ENCODE results near the gene FRMD4B. TPM values are rescaled to one million over a fixed set of nuclear protein-coding genes. Genes with fewer than 3 reads are reported as not detected.

Gene FRMD4B
- polyA plus RNA-seq, 3 donors = 13.2 to 21.0 (median 19.6) TPM

DNA sequence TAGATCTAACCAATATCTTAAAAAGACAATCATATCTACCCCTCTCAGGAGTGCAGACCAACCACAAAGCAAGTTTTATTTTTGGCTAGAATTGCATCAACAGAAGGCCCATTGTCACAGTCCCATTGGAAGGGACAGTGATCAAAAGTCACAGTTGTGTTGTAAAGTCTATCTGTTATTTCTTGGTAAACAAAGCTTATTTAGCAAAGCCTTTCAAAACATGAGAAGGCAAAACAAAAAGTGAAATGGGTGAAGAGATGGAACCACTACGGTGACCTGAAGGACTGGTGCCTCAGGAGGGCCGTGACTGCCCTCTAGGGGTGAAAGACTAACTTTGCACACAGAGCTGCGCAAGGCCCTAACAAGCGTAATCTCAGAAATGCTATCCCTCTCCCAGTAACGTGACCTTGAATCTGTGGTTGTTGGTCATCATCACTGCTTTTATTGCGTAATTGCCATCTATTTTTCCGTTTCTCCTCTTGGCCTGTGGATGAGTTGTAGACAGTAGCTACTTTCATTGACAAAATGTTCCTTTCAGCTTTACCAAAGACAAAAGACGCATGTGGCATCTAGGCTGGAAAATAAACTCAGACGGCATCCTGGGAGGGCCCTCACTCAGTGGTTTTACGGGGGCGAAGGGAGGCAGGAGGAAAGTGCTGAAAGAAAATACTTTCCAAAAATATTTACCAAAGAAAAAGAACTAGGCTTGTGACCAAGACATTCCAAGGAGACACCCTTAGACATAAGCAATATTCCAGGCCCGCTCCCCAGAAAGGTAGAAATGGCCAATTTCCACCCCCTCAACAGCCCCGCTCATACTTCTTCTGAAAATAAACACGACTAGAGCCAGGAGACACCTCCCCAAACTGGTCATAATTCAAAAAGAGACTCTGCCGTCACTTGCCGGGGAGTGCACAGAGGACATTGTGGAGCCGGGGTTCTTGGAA is 79.4 kb downstream of the FRMD4B start:
- TF ChIP-seq, protein P1, sequence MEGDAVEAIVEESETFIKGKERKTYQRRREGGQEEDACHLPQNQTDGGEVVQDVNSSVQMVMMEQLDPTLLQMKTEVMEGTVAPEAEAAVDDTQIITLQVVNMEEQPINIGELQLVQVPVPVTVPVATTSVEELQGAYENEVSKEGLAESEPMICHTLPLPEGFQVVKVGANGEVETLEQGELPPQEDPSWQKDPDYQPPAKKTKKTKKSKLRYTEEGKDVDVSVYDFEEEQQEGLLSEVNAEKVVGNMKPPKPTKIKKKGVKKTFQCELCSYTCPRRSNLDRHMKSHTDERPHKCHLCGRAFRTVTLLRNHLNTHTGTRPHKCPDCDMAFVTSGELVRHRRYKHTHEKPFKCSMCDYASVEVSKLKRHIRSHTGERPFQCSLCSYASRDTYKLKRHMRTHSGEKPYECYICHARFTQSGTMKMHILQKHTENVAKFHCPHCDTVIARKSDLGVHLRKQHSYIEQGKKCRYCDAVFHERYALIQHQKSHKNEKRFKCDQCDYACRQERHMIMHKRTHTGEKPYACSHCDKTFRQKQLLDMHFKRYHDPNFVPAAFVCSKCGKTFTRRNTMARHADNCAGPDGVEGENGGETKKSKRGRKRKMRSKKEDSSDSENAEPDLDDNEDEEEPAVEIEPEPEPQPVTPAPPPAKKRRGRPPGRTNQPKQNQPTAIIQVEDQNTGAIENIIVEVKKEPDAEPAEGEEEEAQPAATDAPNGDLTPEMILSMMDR (IDR thresholded peaks at IDR 0.05) = peak; percentile 90
- H3K4me2 ChIP-seq (replicated peaks; ENCODE audit: extremely low read depth, low read length, poor library complexity, severe bottlenecking) = no peak overlapping the region
- DNase-seq = peak; percentile 77 to 88 (median 86)
- 69% methylated on average over 6 of the region's 17 CpGs for WGBS (ENCODE audit: insufficient coverage)
- H3K4me3 Mint-ChIP-seq = no peak overlapping the region
- H3K27me3 ChIP-seq (ENCODE audit: control insufficient read depth in 2 of 2, insufficient read depth in 2 of 2, low read length in 2 of 2) = no peaks in the 10 kb centered on the region
- no peaks in the 10 kb centered on the region for H3K79me2 ChIP-seq (ENCODE audit: insufficient read depth, low read length)
- H3K27ac Mint-ChIP-seq = peak overlapping the region in 6 of 7 donors; percentile 10 to 85 (median 50)
- H3K4me1 ChIP-seq (ENCODE audit: control insufficient read depth in 1 of 2, insufficient read depth in 2 of 2, low read length in 2 of 2) = peaks cover 4 to 8% of the 10 kb centered on the region in 2 donors
- peaks cover 47 to 51% of the 10 kb centered on the region in 2 donors for H3K36me3 Mint-ChIP-seq
- no peak overlapping the region for H2AFZ ChIP-seq (ENCODE audit: insufficient read depth, low read depth, low read length, poor library complexity, severe bottlenecking)
- peaks cover 0 to 3% (median 0%) of the 10 kb centered on the region in 3 donors for H3K27me3 Mint-ChIP-seq (ENCODE audit: low read depth in 3 of 3)
- H3K36me3 ChIP-seq (replicated peaks in 1 of 2; ENCODE audit: control insufficient read depth in 1 of 2, insufficient read depth in 2 of 2, low read length in 2 of 2) = peaks cover 10 to 46% of the 10 kb centered on the region in 2 donors
- H3K4me1 Mint-ChIP-seq = peaks cover 10% of the 10 kb centered on the region
- H4K20me1 ChIP-seq (ENCODE audit: insufficient read depth, low read length) = no peaks in the 10 kb centered on the region
- H3K9me3 Mint-ChIP-seq = peaks cover 0 to 8% (median 0%) of the 10 kb centered on the region in 7 donors
- intact Hi-C loops (cut with micrococcal nuclease) = loop anchor here (5.0 kb wide), 1 partner anchor 144 kb away; no protein-coding TSS in a partner anchor
- no peak overlapping the region for H3K9ac ChIP-seq (ENCODE audit: insufficient read depth, low read length, poor library complexity, severe bottlenecking)
- H3K4me3 ChIP-seq (replicated peaks in 1 of 3; ENCODE audit: low read depth in 2 of 3, low read length in 3 of 3) = no peak overlapping the region
- no peaks in the 10 kb centered on the region for H3K9me3 ChIP-seq (replicated peaks in 1 of 2; ENCODE audit: control insufficient read depth in 1 of 2, insufficient read depth in 1 of 2, low read length in 2 of 2)
- H3K27ac ChIP-seq (ENCODE audit: low read depth in 1 of 2, low read length in 2 of 2) = no peak overlapping the region

DNA sequence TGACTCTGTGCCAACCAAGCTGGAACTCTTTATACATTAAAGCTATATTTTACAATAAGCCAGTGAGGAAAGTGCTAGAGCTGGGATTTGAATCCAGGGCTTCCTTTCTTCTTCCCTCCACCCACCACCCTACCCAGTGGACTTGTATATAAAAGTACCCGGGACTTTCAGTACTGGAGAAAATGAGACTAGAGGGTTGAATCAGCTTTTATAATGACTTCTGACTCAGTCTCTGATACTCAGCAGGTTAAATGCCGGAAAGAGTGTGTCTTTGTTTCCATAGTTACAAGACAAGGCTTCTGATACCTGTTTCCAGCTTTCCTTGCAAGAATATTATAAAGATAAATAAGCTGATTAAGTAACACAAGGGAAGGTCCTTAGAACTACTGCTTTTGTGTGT is 80.9 kb downstream of the FRMD4B start:
- peaks cover 10% of the 10 kb centered on the region for H3K4me1 Mint-ChIP-seq
- no CpG with 5 or more reads among the region's 2 CpGs for WGBS (ENCODE audit: insufficient coverage)
- peaks cover 0 to 8% (median 0%) of the 10 kb centered on the region in 7 donors for H3K9me3 Mint-ChIP-seq
- no peak overlapping the region for H3K27ac ChIP-seq (ENCODE audit: low read depth in 1 of 2, low read length in 2 of 2)
- intact Hi-C loops (cut with micrococcal nuclease) = loop anchor here (5.0 kb wide), 1 partner anchor 143 kb away; no protein-coding TSS in a partner anchor
- H3K9me3 ChIP-seq (replicated peaks in 1 of 2; ENCODE audit: control insufficient read depth in 1 of 2, insufficient read depth in 1 of 2, low read length in 2 of 2) = no peaks in the 10 kb centered on the region
- H3K27ac Mint-ChIP-seq = no peak overlapping the region
- H4K20me1 ChIP-seq (ENCODE audit: insufficient read depth, low read length) = no peaks in the 10 kb centered on the region
- no peaks in the 10 kb centered on the region for H3K27me3 ChIP-seq (ENCODE audit: control insufficient read depth in 2 of 2, insufficient read depth in 2 of 2, low read length in 2 of 2)
- peaks cover 0 to 3% (median 0%) of the 10 kb centered on the region in 3 donors for H3K27me3 Mint-ChIP-seq (ENCODE audit: low read depth in 3 of 3)
- TF ChIP-seq, protein P1 (IDR thresholded peaks at IDR 0.05) = no peak
- H2AFZ ChIP-seq (ENCODE audit: insufficient read depth, low read depth, low read length, poor library complexity, severe bottlenecking) = no peak overlapping the region
- peaks cover 4 to 8% of the 10 kb centered on the region in 2 donors for H3K4me1 ChIP-seq (ENCODE audit: control insufficient read depth in 1 of 2, insufficient read depth in 2 of 2, low read length in 2 of 2)
- H3K4me3 Mint-ChIP-seq = no peak overlapping the region
- H3K9ac ChIP-seq (ENCODE audit: insufficient read depth, low read length, poor library complexity, severe bottlenecking) = no peak overlapping the region
- no peaks in the 10 kb centered on the region for H3K79me2 ChIP-seq (ENCODE audit: insufficient read depth, low read length)
- H3K4me3 ChIP-seq (replicated peaks in 1 of 3; ENCODE audit: low read depth in 2 of 3, low read length in 3 of 3) = no peak overlapping the region
- no peak overlapping the region for H3K4me2 ChIP-seq (replicated peaks; ENCODE audit: extremely low read depth, low read length, poor library complexity, severe bottlenecking)
- H3K36me3 ChIP-seq (replicated peaks in 1 of 2; ENCODE audit: control insufficient read depth in 1 of 2, insufficient read depth in 2 of 2, low read length in 2 of 2) = peaks cover 17 to 46% of the 10 kb centered on the region in 2 donors
- DNase-seq = no peak
- H3K36me3 Mint-ChIP-seq = peaks cover 44 to 55% of the 10 kb centered on the region in 2 donors
